ENCODE data around the gene KRTAP10-8.
"Not testable (repeated sequence)": the region's sequence is repeated elsewhere in the genome, so short reads cannot be mapped to it uniquely, and the experiment has no call there.

The KRTAP10-8 gene

DNA sequence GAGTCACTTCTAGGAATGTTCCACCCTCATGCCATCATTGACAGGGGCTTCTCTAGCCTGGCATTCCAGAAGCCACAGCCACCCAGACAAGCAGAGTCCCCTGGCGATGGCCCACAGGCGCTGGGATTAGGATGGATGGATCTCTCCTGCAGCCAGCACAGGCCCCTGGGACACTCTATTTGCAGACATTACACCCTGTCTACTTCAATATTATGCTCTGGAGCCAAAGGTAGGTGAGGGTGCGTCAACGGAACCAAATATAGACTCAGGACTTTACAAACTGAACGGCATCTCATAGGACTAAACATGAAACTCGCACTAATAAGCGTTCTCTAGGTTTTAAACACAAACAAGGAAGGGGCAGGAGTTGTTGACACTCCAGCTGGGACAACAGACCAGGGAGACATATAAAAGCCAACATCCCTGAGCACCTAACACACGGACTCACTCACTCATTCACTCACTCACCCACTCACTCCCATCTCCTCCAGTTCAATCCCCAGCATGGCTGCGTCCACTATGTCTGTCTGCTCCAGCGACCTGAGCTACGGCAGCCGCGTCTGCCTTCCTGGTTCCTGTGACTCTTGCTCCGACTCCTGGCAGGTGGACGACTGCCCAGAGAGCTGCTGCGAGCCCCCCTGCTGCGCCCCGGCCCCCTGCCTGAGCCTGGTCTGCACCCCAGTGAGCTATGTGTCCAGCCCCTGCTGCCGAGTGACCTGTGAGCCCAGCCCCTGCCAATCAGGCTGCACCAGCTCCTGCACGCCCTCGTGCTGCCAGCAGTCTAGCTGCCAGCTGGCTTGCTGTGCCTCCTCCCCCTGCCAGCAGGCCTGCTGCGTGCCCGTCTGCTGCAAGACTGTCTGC, 11.5 kb upstream of the KRTAP10-8 start, which contains the start of gene KRTAP10-7:
Gene KRTAP10-7 (plus strand): TSS at position 480 of the 861 bp plus-strand sequence. CDS start 25 bp downstream, at position 505.
- not testable (repeated sequence) for H3K36me3 Mint-ChIP-seq (ENCODE audit: low read depth); H3K4me1 Mint-ChIP-seq (ENCODE audit: low read depth); H3K4me3 Mint-ChIP-seq; H3K9me3 Mint-ChIP-seq; H3K27ac Mint-ChIP-seq; DNase-seq (ENCODE audit: low spot score)
- peaks cover 10% of the 10 kb centered on the region for H3K27me3 Mint-ChIP-seq (ENCODE audit: low read depth)

DNA sequence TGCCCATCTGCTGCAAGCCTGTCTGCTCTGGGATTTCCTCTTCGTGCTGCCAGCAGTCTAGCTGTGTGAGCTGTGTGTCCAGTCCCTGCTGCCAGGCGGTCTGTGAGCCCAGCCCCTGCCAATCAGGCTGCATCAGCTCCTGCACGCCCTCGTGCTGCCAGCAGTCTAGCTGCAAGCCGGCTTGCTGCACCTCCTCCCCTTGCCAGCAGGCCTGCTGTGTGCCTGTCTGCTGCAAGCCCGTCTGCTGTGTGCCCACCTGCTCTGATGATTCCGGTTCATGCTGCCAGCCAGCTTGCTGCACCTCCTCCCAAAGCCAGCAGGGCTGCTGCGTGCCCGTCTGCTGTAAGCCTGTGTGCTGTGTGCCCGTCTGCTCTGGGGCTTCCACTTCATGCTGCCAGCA, 10.8 kb upstream of the KRTAP10-8 start:
- not testable (repeated sequence) for H3K4me3 Mint-ChIP-seq; H3K9me3 Mint-ChIP-seq; H3K27ac Mint-ChIP-seq; DNase-seq (ENCODE audit: low spot score); H3K4me1 Mint-ChIP-seq (ENCODE audit: low read depth); H3K36me3 Mint-ChIP-seq (ENCODE audit: low read depth)
- H3K27me3 Mint-ChIP-seq (ENCODE audit: low read depth), result peaks cover 14% of the 10 kb centered on the region

DNA sequence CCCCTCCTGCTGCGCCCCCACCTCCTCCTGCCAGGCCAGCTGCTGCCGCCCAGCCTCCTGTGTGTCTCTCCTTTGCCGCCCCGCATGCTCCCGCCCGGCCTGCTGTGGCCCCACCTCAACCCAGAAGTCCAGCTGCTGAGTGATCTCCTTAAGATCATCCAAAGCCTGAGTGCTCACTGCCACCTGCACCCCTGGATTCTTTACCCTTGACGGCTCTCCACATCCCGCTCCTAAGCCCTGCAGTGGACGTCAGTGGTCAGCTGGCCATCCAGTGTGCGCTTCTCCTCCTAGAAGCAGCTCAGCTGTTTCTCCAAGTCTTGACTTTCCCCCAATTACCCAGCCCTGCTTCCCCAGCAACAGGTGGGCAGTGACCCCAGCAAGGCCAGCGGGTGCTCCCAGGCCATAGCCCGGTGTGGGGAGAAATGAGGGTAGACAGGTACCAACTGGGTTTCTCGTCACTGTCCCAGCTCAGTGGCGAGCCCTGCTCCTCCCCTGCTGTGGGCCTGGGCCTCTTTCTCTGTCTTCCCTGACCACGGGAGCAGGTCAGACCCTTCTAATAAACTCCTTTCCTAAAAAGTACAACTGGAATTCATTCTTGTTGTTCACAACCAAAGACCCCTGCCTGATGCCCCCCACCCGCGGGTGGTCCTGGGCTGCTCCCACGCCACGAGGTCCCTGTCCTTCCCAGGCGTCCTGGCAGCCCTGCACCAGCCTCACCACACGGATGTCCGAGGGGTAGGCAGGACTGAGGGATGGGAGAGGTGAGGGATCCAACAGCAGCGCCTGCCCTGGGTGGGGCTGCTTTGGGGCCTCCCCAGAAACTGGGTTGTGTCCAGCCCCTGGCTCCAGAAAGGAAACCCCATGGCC, 10.1 kb upstream of the KRTAP10-8 start:
- H3K27me3 Mint-ChIP-seq (ENCODE audit: low read depth), result peaks cover 14% of the 10 kb centered on the region
- no peaks in the 10 kb centered on the region for H3K4me1 Mint-ChIP-seq (ENCODE audit: low read depth)
- no peaks in the 10 kb centered on the region for H3K36me3 Mint-ChIP-seq (ENCODE audit: low read depth)
- no peak overlapping the region for H3K4me3 Mint-ChIP-seq
- no peak for DNase-seq (ENCODE audit: low spot score)
- no peak overlapping the region for H3K27ac Mint-ChIP-seq
- H3K9me3 Mint-ChIP-seq, result no peaks in the 10 kb centered on the region

DNA sequence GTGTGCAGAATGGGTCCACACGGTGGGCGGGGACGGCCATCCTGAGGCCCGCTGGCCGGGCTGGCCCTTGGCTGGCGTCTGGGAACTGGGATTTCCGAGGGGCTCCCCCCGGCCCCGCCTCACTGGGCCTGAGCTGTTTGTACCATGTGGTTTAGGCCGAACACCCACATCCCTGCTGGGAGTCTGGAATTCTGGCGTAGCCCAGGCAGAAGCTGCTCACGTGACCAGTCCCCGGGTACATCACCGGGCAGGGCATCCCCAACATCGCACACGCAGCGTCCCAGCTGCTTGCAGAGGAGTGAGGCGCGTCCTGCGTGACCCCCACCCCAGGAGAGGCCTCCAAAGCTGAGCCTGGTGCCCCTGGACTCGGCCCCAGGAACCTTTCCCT, 9.4 kb upstream of the KRTAP10-8 start:
- no peaks in the 10 kb centered on the region for H3K9me3 Mint-ChIP-seq
- no peaks in the 10 kb centered on the region for H3K36me3 Mint-ChIP-seq (ENCODE audit: low read depth)
- H3K4me1 Mint-ChIP-seq (ENCODE audit: low read depth), result no peaks in the 10 kb centered on the region
- DNase-seq (ENCODE audit: low spot score), result no peak
- no peak overlapping the region for H3K27ac Mint-ChIP-seq
- H3K27me3 Mint-ChIP-seq (ENCODE audit: low read depth), result peaks cover 14% of the 10 kb centered on the region
- no peak overlapping the region for H3K4me3 Mint-ChIP-seq

DNA sequence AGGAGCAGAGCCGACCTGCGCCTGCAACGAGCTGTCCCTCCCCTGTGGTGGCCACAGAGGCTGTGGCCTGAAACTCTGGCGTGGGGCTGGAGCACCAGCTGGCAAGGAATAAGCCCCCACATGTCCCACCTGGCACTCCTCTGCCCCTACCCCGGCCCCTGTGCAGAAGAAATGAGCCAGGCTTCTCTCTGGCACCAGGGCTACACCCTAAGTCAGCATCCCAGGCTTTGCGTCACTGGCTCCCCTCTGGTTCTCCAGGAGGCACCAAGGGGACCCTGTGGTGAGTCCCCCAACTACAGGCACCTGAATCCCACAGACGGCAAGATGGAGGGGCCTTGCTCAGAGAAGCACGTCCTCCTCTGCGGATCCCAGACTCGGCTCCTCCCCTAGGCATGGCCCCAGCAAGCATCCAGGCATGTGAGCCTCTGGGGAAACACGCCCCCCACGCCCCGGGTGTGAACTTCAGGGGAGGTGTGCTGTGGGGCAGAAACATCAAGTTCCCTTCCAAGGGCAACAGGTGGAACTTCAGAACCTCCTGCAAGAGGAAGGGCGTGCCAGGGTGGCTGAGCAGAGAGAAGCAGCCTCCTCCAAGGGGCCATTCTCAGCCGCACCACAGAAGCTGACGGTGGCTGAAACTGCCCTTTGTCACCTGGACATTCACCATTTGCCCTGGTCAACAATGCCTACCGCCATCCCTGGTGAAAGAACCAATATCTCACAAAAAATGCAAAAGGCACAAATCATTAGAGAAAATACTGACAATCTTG, 8.6 kb upstream of the KRTAP10-8 start:
- Mint-ChIP-seq H3K36me3 (ENCODE audit: low read depth) (no peaks in the 10 kb centered on the region), H3K27me3 (ENCODE audit: low read depth) (peaks cover 12% of the 10 kb centered on the region), H3K4me3 (no peak overlapping the region), H3K27ac (no peak overlapping the region), H3K4me1 (ENCODE audit: low read depth) (no peaks in the 10 kb centered on the region), H3K9me3 (no peaks in the 10 kb centered on the region)
- no peak for DNase-seq (ENCODE audit: low spot score)

DNA sequence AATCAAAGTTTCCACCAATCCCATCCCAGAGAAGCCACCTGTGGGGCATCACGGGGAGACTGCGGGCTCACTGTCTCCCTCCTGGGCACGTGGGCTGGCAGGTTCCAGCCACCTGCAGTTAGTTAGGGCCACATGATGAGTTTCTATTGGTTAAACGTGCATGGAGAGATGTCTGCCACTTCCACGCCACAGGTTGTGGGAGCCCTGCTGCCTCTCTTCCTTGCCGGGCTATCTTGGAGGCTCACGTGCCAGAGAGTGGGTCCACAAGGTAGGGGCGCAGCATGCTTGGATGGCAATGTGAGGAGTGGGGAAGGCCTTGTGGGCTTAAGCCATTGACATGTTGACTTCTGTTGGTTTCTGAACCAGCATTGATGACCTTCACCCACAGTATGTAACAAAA, 8.0 kb upstream of the KRTAP10-8 start:
- DNase-seq (ENCODE audit: low spot score), result no peak
- Mint-ChIP-seq H3K27me3 (ENCODE audit: low read depth) (peaks cover 12% of the 10 kb centered on the region), H3K4me1 (ENCODE audit: low read depth) (no peaks in the 10 kb centered on the region), H3K9me3 (peaks cover 2% of the 10 kb centered on the region), H3K36me3 (ENCODE audit: low read depth) (no peaks in the 10 kb centered on the region), H3K4me3 (no peak overlapping the region), H3K27ac (no peak overlapping the region)

DNA sequence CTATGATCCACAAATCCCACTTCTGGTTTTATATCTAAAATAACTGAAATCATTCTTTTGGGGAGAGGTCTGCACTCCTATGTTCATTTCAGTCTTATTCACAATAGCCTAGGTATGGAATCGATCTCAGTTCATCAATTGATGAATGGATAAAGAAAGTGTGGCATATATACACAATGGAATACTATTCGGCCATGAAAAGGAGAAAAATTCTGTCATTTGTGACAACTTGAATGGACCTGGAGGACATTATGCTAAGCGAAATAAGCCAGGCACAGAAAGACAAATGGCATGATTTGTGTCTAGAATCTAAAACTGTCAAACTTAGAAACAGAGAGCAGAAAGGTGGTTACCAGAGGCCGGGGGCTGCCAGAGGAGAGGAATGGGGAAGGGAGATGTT, 5.4 kb upstream of the KRTAP10-8 start:
- no peak overlapping the region for H3K27ac Mint-ChIP-seq
- no peak overlapping the region for H3K4me3 Mint-ChIP-seq
- no peaks in the 10 kb centered on the region for H3K36me3 Mint-ChIP-seq (ENCODE audit: low read depth)
- H3K9me3 Mint-ChIP-seq, result peaks cover 26% of the 10 kb centered on the region
- DNase-seq (ENCODE audit: low spot score), result no peak
- H3K4me1 Mint-ChIP-seq (ENCODE audit: low read depth), result no peaks in the 10 kb centered on the region
- H3K27me3 Mint-ChIP-seq (ENCODE audit: low read depth), result peaks cover 12% of the 10 kb centered on the region

DNA sequence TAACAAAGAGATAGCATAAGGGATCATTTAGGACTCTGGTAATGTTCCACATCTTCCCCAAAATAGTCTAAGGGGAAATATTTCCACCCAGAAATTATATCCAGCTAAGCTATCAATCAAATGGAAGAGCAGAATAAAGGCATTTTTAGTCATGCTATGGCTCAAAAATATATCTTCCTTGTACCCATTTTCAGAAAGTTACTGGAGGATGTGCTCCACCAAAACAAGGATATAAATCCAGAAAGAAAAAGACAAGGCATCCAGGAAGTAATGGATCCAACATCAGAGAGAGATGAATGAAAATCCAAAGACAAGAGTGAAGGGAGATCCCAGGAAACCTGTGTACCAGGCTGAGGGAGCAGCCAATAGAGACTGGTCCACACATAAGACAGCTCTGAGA, 2.7 kb upstream of the KRTAP10-8 start:
- no peak for DNase-seq (ENCODE audit: low spot score)
- H3K4me1 Mint-ChIP-seq (ENCODE audit: low read depth), result no peaks in the 10 kb centered on the region
- no peak overlapping the region for H3K27ac Mint-ChIP-seq
- H3K4me3 Mint-ChIP-seq, result no peak overlapping the region
- no peaks in the 10 kb centered on the region for H3K36me3 Mint-ChIP-seq (ENCODE audit: low read depth)
- peaks cover 31% of the 10 kb centered on the region for H3K9me3 Mint-ChIP-seq
- peaks cover 12% of the 10 kb centered on the region for H3K27me3 Mint-ChIP-seq (ENCODE audit: low read depth)

DNA sequence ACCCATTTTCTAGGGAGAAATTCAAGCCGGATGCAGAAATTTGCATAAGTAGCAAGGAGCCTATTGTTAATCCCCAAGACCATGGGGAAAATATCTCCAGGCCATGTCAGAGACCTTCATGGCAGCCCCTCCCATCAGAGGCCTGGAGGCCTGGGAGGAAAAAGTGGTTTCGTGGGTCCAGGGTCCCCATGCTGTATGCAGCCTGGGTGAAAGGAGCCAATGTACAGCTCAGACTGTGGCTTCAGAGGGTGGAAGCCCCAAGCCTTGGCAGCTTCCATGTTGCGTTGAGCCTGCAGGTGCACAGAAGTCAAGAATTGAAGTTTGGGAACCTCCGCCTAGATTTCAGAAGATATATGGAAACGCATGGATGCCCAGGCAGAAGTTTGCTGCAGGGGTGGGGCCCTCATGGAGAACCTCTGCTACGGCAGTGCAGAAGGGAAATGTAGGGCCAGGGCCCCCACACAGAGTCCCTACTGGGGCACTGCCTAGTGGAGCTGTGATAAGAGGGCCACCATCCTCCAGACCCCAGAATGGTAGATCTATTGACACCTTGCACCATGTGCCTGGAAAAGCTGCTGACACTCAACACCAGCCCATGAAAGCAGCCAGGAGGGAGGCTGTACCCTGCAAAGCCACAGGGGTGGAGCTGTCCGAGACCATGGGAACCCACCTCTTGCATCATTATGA, 1.6 kb upstream of the KRTAP10-8 start:
- not testable (repeated sequence) for H3K36me3 Mint-ChIP-seq (ENCODE audit: low read depth); H3K27ac Mint-ChIP-seq; H3K4me3 Mint-ChIP-seq; H3K4me1 Mint-ChIP-seq (ENCODE audit: low read depth); H3K27me3 Mint-ChIP-seq (ENCODE audit: low read depth); DNase-seq (ENCODE audit: low spot score)
- peaks cover 31% of the 10 kb centered on the region for H3K9me3 Mint-ChIP-seq

DNA sequence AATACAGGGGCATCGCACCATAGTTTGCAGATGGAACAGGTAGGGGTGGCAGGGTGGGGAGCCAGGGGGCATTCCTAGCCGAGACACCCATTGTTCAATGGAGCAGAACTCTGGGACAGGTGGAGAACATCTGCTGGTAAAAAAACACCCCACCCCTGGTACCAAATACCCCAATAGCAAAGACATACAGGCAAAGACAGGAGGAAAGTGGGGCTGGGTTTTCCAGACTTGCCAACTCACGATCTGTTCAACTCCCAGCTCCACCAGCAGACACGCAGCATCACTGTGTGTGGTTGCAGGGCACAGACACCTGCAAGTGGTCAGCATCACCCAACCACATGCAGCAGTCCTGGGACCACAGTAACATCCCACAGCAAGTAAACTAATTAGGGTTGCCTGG, 328 bp upstream of the KRTAP10-8 start:
- Mint-ChIP-seq H3K4me1 (ENCODE audit: low read depth) (no peaks in the 10 kb centered on the region), H3K27me3 (ENCODE audit: low read depth) (no peaks in the 10 kb centered on the region), H3K36me3 (ENCODE audit: low read depth) (no peaks in the 10 kb centered on the region), H3K4me3 (no peak overlapping the region), H3K27ac (no peak overlapping the region), H3K9me3 (peaks cover 31% of the 10 kb centered on the region)
- no peak for DNase-seq (ENCODE audit: low spot score)

DNA sequence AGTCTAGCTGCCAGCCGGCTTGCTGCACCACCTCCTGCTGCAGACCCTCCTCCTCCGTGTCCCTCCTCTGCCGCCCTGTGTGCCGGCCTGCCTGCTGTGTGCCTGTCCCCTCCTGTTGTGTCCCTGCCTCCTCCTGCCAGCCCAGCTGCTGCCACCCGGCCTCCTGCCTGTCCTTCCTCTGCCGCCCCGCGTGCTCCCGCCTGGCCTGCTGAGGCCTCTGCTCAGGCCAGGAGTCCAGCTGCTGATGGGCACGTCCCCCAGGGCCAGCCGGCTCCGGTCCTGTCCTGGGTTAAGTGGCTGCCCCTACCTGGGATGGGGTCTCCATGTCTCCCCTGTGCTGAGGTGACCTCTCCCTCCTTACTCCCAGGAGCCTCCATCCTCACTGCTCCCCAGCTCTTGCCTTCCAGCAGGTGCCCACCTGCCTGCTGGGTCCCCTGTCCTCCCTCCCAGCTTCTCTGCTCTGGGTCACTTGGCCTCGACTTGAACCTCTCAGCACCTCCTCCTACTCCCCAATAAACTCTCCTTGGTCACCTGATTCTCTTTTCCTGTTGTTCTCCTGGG, 870 bp downstream of the KRTAP10-8 start:
- Mint-ChIP-seq H3K4me1 (ENCODE audit: low read depth) (no peaks in the 10 kb centered on the region), H3K27me3 (ENCODE audit: low read depth) (no peaks in the 10 kb centered on the region), H3K9me3 (peaks cover 31% of the 10 kb centered on the region), H3K36me3 (ENCODE audit: low read depth) (no peaks in the 10 kb centered on the region), H3K4me3 (no peak overlapping the region), H3K27ac (no peak overlapping the region)
- DNase-seq (ENCODE audit: low spot score), result no peak

DNA sequence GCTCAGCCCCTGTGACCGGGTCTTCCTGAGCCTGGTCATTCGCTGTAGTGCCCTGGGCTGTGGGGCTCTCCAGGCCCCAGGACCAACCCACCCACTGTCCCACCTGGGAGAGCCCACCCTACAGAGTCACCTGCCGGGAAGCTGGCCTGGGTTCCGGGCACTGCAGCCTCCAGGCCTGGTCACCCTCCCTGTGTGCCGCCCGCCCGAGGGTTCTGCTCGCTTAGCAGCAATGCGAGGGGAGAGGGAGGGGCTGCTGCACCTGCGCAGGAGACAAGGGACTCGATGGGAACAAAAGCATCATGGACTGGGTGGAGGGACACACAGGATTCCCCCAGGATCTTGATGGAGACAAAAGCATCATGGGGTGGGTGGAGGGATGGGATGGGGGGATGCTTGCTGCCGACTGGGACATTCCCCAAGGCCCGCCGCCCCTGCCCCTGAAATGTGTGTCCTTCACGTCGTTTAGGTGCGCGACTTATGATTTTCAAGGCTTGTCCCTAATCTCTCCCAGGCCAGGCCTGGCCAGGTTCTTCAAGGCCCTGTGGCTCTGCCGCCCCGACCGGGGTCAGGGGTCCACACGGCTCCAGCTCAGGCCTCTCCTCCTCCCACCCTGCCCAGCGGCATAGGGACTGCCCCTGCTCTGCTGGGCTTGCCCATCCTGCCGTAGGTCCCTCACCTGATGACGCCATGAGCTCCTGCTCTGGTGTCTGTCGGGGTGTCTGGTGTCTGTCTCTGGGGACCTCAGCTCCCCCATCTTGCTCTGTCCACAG, 1.7 kb downstream of the KRTAP10-8 start:
- Mint-ChIP-seq H3K27ac (no peak overlapping the region), H3K4me1 (ENCODE audit: low read depth) (peaks cover under 1% of the 10 kb centered on the region), H3K4me3 (no peak overlapping the region)

More for the DNA sequence above, 1.7 kb downstream of the KRTAP10-8 start:
- Mint-ChIP-seq H3K27me3 (ENCODE audit: low read depth) (no peaks in the 10 kb centered on the region), H3K9me3 (peaks cover 37% of the 10 kb centered on the region), H3K36me3 (ENCODE audit: low read depth) (peaks cover 4% of the 10 kb centered on the region)
- no peak for DNase-seq (ENCODE audit: low spot score)

All from T-helper 2 cell treated with Interferon-gamma antibody and Interleukin-4, amounts not matched to agents 5 μg/mL and 100 μg/mL, for 36 hours (primary cell).